ENCODE results near the gene CFAP99.

The CFAP99 gene

GRCh38 chr4:2484993-2485392 lies 66.2 kb downstream of the CFAP99 start:
- no peak for TF ChIP-seq CTCF (IDR thresholded peaks at IDR 0.05; ENCODE audit: low read depth, low read length)
- no peak overlapping the region for H3K4me3 ChIP-seq (ENCODE audit: low read depth, low read length)

DNA sequence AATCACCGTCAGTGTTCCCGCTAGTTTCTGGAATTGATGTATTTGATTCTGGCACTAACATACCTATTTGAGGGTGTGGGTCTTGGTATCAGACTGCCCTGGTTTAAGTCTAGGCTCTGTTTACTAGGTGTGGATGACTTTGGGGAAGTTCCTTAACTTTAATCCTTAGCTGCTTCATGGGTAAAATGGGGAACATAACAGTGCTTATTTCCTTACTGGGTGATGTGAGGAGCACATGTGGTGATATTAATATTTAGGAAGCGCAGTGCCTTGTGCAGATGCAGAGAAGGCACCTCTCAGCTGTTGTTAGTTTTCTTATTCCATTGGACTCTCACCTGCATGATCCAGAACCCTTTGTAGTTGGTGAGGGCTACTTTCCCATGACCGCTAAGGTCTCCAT lies 67.2 kb downstream of the CFAP99 start:
- no peak overlapping the region for H3K4me3 ChIP-seq (ENCODE audit: low read depth, low read length)
- no peak for TF ChIP-seq CTCF (IDR thresholded peaks at IDR 0.05; ENCODE audit: low read depth, low read length)

GRCh38 chr4:2486981-2487380 lies 68.2 kb downstream of the CFAP99 start:
- H3K4me3 ChIP-seq (ENCODE audit: low read depth, low read length) = no peak overlapping the region
- TF ChIP-seq CTCF (IDR thresholded peaks at IDR 0.05; ENCODE audit: low read depth, low read length) = no peak

DNA sequence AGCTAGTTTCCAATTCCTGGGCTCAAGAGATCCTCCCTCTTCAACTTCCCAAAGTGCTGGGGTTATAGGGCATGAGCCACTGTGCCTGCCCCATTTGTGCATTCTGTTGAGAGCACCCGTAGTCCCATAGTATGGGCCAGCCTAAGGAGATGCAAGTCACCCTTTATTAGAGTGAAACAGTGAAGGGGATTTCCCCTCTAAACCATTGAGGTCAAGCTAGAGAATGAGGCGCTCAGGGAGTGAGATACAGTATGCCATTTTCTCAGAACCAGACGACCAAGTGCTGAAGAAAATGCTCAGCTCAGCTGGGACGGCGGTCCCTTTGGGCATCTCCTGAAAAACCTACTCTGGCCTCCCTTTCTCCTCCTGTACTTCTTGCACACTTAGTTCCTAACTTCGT lies 68.9 kb downstream of the CFAP99 start:
- TF ChIP-seq CTCF (IDR thresholded peaks at IDR 0.05; ENCODE audit: low read depth, low read length) = no peak

GRCh38 chr4:2489081-2489805 lies 70.5 kb downstream of the CFAP99 start:
- no peak for TF ChIP-seq CTCF (IDR thresholded peaks at IDR 0.05; ENCODE audit: low read depth, low read length)
- H3K4me3 ChIP-seq (ENCODE audit: low read depth, low read length) = no peak overlapping the region

More for the DNA sequence above, 68.9 kb downstream of the CFAP99 start:
- H3K4me3 ChIP-seq (ENCODE audit: low read depth, low read length) = no peak overlapping the region

- no peak overlapping the region for H3K4me3 ChIP-seq (ENCODE audit: low read depth, low read length)
These were observed 71.2 kb downstream of the CFAP99 start for GRCh38 chr4:2489841-2490552.

More at GRCh38 chr4:2489841-2490552, 71.2 kb downstream of the CFAP99 start:
- TF ChIP-seq CTCF (IDR thresholded peaks at IDR 0.05; ENCODE audit: low read depth, low read length) = no peak
